ENCODE data around the gene URB1. TPM values are rescaled to one million over a fixed set of nuclear protein-coding genes. Genes with fewer than 3 reads are reported as not detected.

The URB1 gene
- 2.3 and 2.4 TPM in 2 replicates for polyA plus RNA-seq

GRCh38 chr21:32392880-32393676, at the start of gene URB1:
Gene URB1 (minus strand): TSS chr21:32393012. CDS start chr21:32392910, 102 bp downstream.

GRCh38 chr21:32412162-32413014, 19.6 kb upstream of the URB1 start, which contains the start of gene EVA1C:
Gene EVA1C (plus strand): TSS chr21:32412706. CDS start chr21:32412854, 148 bp downstream.

GRCh38 chr21:32298658-32299081, 94.1 kb downstream of the URB1 start, which contains the start of gene MRAP:
Gene MRAP (plus strand): TSS chr21:32298855. CDS start chr21:32298972, 117 bp downstream.

GRCh38 chr21:32278518-32279376, 114.1 kb downstream of the URB1 start, which contains the start of gene MIS18A:
Gene MIS18A (minus strand): TSS chr21:32279049. CDS start chr21:32279014, 35 bp downstream.

Other genes with a start within 250 kb of the URB1 start
- 123 and 166 TPM in 2 replicates for gene MIS18A, start 114.0 kb downstream of the URB1 start, polyA plus RNA-seq
- gene MRAP, start 94.2 kb downstream of the URB1 start, polyA plus RNA-seq: 1.9 and 2.3 TPM in 2 replicates
- gene EVA1C, start 19.7 kb upstream of the URB1 start, polyA plus RNA-seq: 7.7 and 11.4 TPM in 2 replicates
- 0.48 and 7.4 TPM in 2 replicates for gene TCP10L, start 192.5 kb upstream of the URB1 start, polyA plus RNA-seq
- 42.0 and 44.6 TPM in 2 replicates for gene CFAP298, start 219.4 kb upstream of the URB1 start, polyA plus RNA-seq